M059J (cell line): Measurements from ENCODE around the gene CTAGE1. TPM values are rescaled to one million over a fixed set of nuclear protein-coding genes. Genes with fewer than 3 reads are reported as not detected.
A peak's percentile ranks its signal among the peaks of the same experiment; 100 is the strongest.

Experiments
- DNase-seq: peaks from one replicate; pipeline ENCODE4 v3.0.0-alpha.2; 2012; ENCODE audit warnings: low read depth
- total RNA-seq: library from RNA; depleted of rRNA; stranded (reverse); fragments of >200 nt; shearing (Covaris generic); gene quantifications from 2 replicates; pipeline ENCODE4 v1.2.3, GENCODE V29; 2014; rRNA removed

The CTAGE1 gene
- total RNA-seq, 1 experiment from 2014 or later: 0.15 TPM

- DNase-seq: peak; percentile 99
Observed at GRCh38 chr18:22391407-22392345, 26.0 kb downstream of the CTAGE1 start.

GRCh38 chr18:22387787-22388186 lies 29.9 kb downstream of the CTAGE1 start:
- DNase-seq: no peak

- DNase-seq: no peak
Observed at GRCh38 chr18:22387364-22387763, 30.4 kb downstream of the CTAGE1 start.

- DNase-seq: peak; percentile 84
Observed at GRCh38 chr18:22385718-22386117, 32.0 kb downstream of the CTAGE1 start.

- peak; percentile 69 for DNase-seq
Observed at GRCh38 chr18:22378672-22379282, 38.9 kb downstream of the CTAGE1 start.

GRCh38 chr18:22377769-22378168 lies 39.9 kb downstream of the CTAGE1 start:
- DNase-seq: no peak

- peak; percentile 21 for DNase-seq
Observed at GRCh38 chr18:22370414-22370813, 47.3 kb downstream of the CTAGE1 start.

GRCh38 chr18:22368021-22368420 lies 49.7 kb downstream of the CTAGE1 start:
- DNase-seq: no peak

GRCh38 chr18:22367303-22367702 lies 50.4 kb downstream of the CTAGE1 start:
- peak; percentile 34 for DNase-seq

GRCh38 chr18:22363867-22364463 lies 53.8 kb downstream of the CTAGE1 start:
- peak; percentile 34 for DNase-seq

Other genes with a start within 250 kb of the CTAGE1 start
- 4.1 and 4.6 TPM in 2 replicates for gene GATA6, start 248.3 kb downstream of the CTAGE1 start, total RNA-seq